GM19035 (cell line): ENCODE data around the gene ZBED4.
A peak's percentile ranks its signal among the peaks of the same experiment; 100 is the strongest.

ENCODE experiments used
- ATAC-seq: cut with Tn5 transposase; IDR thresholded peaks from one replicate; pipeline ENCODE4 v1.9.1; 2021; ENCODE audit not compliant: unreplicated experiment

ZBED4 gene

GRCh38 chr22:49933236-49934159 is 79.9 kb downstream of the ZBED4 start:
- ATAC-seq: no peak

GRCh38 chr22:49934160-49934890 is 80.7 kb downstream of the ZBED4 start:
- no peak for ATAC-seq

- no peak for ATAC-seq
These were observed 81.4 kb downstream of the ZBED4 start for GRCh38 chr22:49934891-49935557.

- no peak for ATAC-seq
These were observed 81.9 kb downstream of the ZBED4 start for GRCh38 chr22:49935561-49935960.

- peak; percentile 66 for ATAC-seq
These were observed 82.7 kb downstream of the ZBED4 start for GRCh38 chr22:49936018-49936972.

- ATAC-seq: no peak
These were observed 83.5 kb downstream of the ZBED4 start for GRCh38 chr22:49936973-49937757.

GRCh38 chr22:49937758-49938564 is 84.3 kb downstream of the ZBED4 start:
- no peak for ATAC-seq

- no peak for ATAC-seq
These were observed 85.0 kb downstream of the ZBED4 start for GRCh38 chr22:49938565-49939136.
